Small intestine (tissue), 7 donors: ENCODE measurements around the gene CHFR. TPM values are rescaled to one million over a fixed set of nuclear protein-coding genes. Genes with fewer than 3 reads are reported as not detected.
"Not testable (repeated sequence)": the region's sequence is repeated elsewhere in the genome, so short reads cannot be mapped to it uniquely, and the experiment has no call there.

Source experiments
- DNase-seq, 2 donors: peaks; one replicate each; pipeline versions ENCODE4 v3.0.0 to v3.0.0-alpha.2; 2013
- FAIRE-seq: peaks from 2 replicates; lab custom pipeline; 2012; peaks lifted over from hg19 to GRCh38; lab: Jason Lieb, UNC
- H3K27ac ChIP-seq, 3 donors: one replicate each; pipeline ENCODE4 v1.5.1; 2013; ENCODE audit warnings: low read length in 2 of 3, mild to moderate bottlenecking in 2 of 3, control low read depth in 1 of 3, inconsistent platforms in 1 of 3, low read depth in 1 of 3, moderate library complexity in 1 of 3
- H3K27me3 ChIP-seq, 3 donors: one replicate each; pipeline ENCODE4 v1.6.1; 2013; ENCODE audit warnings: low read length in 3 of 3, inconsistent platforms in 1 of 3; ENCODE audit not compliant: control insufficient read depth in 3 of 3, insufficient read depth in 3 of 3
- H3K36me3 ChIP-seq, 3 donors: one replicate each; pipeline ENCODE4 v1.6.1; 2013; ENCODE audit warnings: low read length in 3 of 3, inconsistent platforms in 1 of 3, low read depth in 1 of 3, mild to moderate bottlenecking in 1 of 3, moderate library complexity in 1 of 3; ENCODE audit not compliant: control insufficient read depth in 3 of 3, insufficient read depth in 2 of 3
- H3K4me1 ChIP-seq, 3 donors: one replicate each; pipeline ENCODE4 v1.6.1; 2013; ENCODE audit warnings: low read length in 2 of 3, inconsistent platforms in 1 of 3, low read depth in 1 of 3, mild to moderate bottlenecking in 1 of 3, moderate library complexity in 1 of 3; ENCODE audit not compliant: control insufficient read depth in 3 of 3, insufficient read depth in 2 of 3
- H3K4me3 ChIP-seq, 3 donors: one replicate each; pipeline ENCODE4 v1.5.1; 2013; ENCODE audit warnings: low read length in 3 of 3, control low read depth in 1 of 3, inconsistent platforms in 1 of 3, low read depth in 1 of 3, mild to moderate bottlenecking in 1 of 3, moderate library complexity in 1 of 3
- H3K9me3 ChIP-seq, 2 donors: one replicate each; pipeline ENCODE4 v1.6.1; 2013; ENCODE audit warnings: low read depth in 1 of 2, low read length in 1 of 2; ENCODE audit not compliant: control insufficient read depth in 2 of 2, insufficient read depth in 1 of 2
- WGBS, 3 donors: extraction: QIAGEN DNeasy Blood & Tissue Kit; methylation state at CpG; one replicate each; pipeline ENCODE4 v1.1.7; 2013; 5-methylcytosine and 5-hydroxymethylcytosine counted together
- polyA plus RNA-seq, 4 donors: library from polyadenylated mRNA; stranded (reverse) in 3 of 4; unstranded in 1 of 4; fragments of 200-250 nt in 3 of 4; fragments of 120-200 nt in 1 of 4; gene quantifications; one replicate each; pipeline versions ENCODE4 v1.2.1 to v1.2.3, GENCODE V29; 2013
- donor health status: healthy with polysubstance abuse.
- donor health status: control.
- donor health status: control.
- donor health status: Bipolar disorder and iron deficiency.
- donor health status: healthy.

The CHFR gene
- polyA plus RNA-seq, 4 donors: 23.9 to 43.4 (median 31.8) TPM

DNA sequence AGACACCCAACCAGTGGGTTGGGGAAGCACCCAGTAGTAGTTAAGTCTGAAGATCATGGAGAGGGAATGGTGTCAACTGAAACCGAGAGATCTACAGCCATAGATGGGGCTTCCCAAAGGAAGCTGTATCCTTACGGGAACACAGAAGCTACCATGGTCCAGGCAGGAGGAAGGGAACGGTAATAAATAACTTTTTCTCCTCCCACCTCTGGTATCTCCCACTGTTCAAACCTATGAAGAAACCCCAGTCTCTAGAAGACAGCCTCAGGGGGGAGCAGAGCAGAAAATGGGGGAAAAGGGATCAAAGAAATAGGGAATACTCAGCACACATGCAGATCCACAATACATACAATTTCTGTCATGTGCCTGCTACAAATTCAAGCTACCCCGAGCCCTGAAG lies 35.3 kb upstream of the CHFR start:
- DNase-seq (no peak), FAIRE-seq (no peak)
- 94 to 97% (median 95%) methylated on average over 4 of the region's 4 CpGs for WGBS, 3 donors
- Histone ChIP-seq H3K4me3 (no peak overlapping the region), H3K36me3 (peaks cover 0 to 4% (median 2%) of the 10 kb centered on the region in 3 donors), H3K4me1 (no peaks in the 10 kb centered on the region), H3K27ac (no peak overlapping the region), H3K9me3 (peaks cover 11 to 68% of the 10 kb centered on the region in 2 donors), H3K27me3 (no peaks in the 10 kb centered on the region)

- H3K4me3 ChIP-seq: no peak overlapping the region
- WGBS, 3 donors: 75 to 84% (median 79%) methylated on average over 9 of the region's 9 CpGs
- H3K4me1 ChIP-seq: no peaks in the 10 kb centered on the region
- no peak for FAIRE-seq
- no peak overlapping the region for H3K27ac ChIP-seq
- no peak for DNase-seq
- peaks cover 11 to 76% of the 10 kb centered on the region in 2 donors for H3K9me3 ChIP-seq
- peaks cover 0 to 4% (median 2%) of the 10 kb centered on the region in 3 donors for H3K36me3 ChIP-seq
- no peaks in the 10 kb centered on the region for H3K27me3 ChIP-seq
Observed at GRCh38 chr12:132921685-132922084, 34.3 kb upstream of the CHFR start.

DNA sequence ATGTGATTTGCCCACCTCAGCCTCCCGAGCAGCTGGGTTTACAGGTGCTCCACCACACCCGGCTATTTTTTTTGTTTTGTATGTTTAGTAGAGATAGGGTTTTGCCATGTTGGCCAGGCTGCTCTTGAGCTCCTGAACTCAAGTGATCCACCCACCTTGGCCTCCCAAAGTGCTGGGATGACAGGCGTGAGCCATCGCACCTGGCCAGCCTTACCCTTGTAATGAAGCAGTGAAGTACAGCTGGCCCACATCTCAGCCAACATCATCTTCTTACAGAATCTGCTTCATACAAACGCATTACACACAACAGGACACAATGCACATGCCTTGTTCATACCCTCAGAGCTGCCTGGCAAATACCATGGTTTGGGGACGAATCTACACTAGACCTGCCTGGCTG lies 31.3 kb upstream of the CHFR start:
- H3K27me3 ChIP-seq: no peaks in the 10 kb centered on the region
- DNase-seq: no peak
- FAIRE-seq: no peak
- H3K4me1 ChIP-seq: no peaks in the 10 kb centered on the region
- H3K36me3 ChIP-seq: no peaks in the 10 kb centered on the region
- 95 to 98% (median 96%) methylated on average over 6 of the region's 6 CpGs for WGBS, 3 donors
- H3K9me3 ChIP-seq: peaks cover 7 to 66% of the 10 kb centered on the region in 2 donors
- H3K27ac ChIP-seq: no peak overlapping the region
- H3K4me3 ChIP-seq: no peak overlapping the region

DNA sequence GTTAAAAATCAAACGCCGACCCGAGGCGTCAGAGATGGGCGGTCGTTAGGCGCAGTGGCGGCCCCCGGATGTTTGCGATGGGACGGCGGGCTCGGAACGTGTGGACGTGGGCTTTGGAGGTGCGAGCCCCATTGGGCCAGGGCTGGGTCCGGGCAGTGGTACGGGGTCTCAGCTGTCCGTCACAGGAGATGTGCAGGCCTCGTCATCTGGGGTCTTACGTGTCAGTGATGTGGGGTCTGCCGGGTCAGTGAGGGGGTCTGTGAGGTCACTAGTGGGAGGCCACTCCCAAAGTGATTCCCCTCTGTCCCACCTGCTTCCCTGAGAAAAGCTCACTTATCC lies 21.6 kb upstream of the CHFR start:
- peak overlapping the region; percentile 15 to 87 (median 42) for H3K27ac ChIP-seq
- WGBS, 3 donors: 2 to 19% (median 7%) methylated on average over 21 to 22 of the region's 22 CpGs
- peak overlapping the region in 2 of 3 donors; percentile 41 to 46 for H3K4me3 ChIP-seq
- H3K36me3 ChIP-seq: no peaks in the 10 kb centered on the region
- peaks cover 0 to 27% (median 5%) of the 10 kb centered on the region in 3 donors for H3K27me3 ChIP-seq
- peaks cover 0 to 34% of the 10 kb centered on the region in 2 donors for H3K9me3 ChIP-seq
- H3K4me1 ChIP-seq: peaks cover 0 to 9% (median 0%) of the 10 kb centered on the region in 3 donors
- DNase-seq: no peak
- FAIRE-seq: no peak

GRCh38 chr12:132908145-132909029 lies 21.0 kb upstream of the CHFR start:
- Histone ChIP-seq H3K27ac (peak overlapping the region; percentile 15 to 87 (median 42)), H3K4me1 (peaks cover 0 to 9% (median 0%) of the 10 kb centered on the region in 3 donors), H3K4me3 (peak overlapping the region in 2 of 3 donors; percentile 41 to 46), H3K36me3 (no peaks in the 10 kb centered on the region), H3K9me3 (peaks cover 0 to 33% of the 10 kb centered on the region in 2 donors), H3K27me3 (peaks cover 0 to 27% (median 5%) of the 10 kb centered on the region in 3 donors)
- peak; percentile 80 to 96 for DNase-seq
- 2 to 15% (median 11%) methylated on average over 78 to 85 of the region's 85 CpGs for WGBS, 3 donors
- FAIRE-seq: no peak

- 9 to 29% (median 13%) methylated on average over 19 to 23 of the region's 23 CpGs for WGBS, 3 donors
- not testable (repeated sequence) for H3K4me1 ChIP-seq, H3K36me3 ChIP-seq, FAIRE-seq, DNase-seq
- Histone ChIP-seq H3K27me3 (peaks cover 0 to 27% (median 5%) of the 10 kb centered on the region in 3 donors), H3K27ac (peak overlapping the region in 1 of 3 donors; percentile 87), H3K4me3 (peak overlapping the region in 1 of 3 donors; percentile 46), H3K9me3 (peaks cover 0 to 29% of the 10 kb centered on the region in 2 donors)
Observed at GRCh38 chr12:132907789-132908144, 20.4 kb upstream of the CHFR start.

DNA sequence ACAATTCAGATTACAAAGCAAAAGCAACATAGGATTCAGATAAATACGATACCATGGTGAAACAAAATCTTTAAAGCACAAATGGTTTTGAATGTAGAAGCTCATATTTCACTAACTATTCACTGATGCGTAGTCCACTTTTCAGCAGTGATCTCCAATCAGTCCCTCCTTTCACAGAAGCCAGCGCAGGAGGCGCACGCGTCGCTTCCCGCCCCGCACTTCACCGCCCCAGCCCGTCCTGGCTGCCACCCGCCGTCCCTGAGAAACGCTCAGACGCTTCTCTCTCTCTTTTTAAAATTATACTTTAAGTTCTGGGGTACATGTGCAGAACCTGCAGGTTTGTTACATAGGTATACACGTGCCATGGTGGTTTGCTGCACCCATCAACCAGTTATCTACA lies 19.8 kb upstream of the CHFR start:
- H3K4me3 ChIP-seq: no peak overlapping the region
- 21 to 50% (median 50%) methylated on average over 16 of the region's 16 CpGs for WGBS, 3 donors
- H3K27me3 ChIP-seq: peaks cover 0 to 27% (median 5%) of the 10 kb centered on the region in 3 donors
- H3K4me1 ChIP-seq: peaks cover 0 to 9% (median 0%) of the 10 kb centered on the region in 3 donors
- no peaks in the 10 kb centered on the region for H3K36me3 ChIP-seq
- DNase-seq (no peak), FAIRE-seq (no peak)
- H3K9me3 ChIP-seq: peaks cover 0 to 29% of the 10 kb centered on the region in 2 donors
- H3K27ac ChIP-seq: no peak overlapping the region

DNA sequence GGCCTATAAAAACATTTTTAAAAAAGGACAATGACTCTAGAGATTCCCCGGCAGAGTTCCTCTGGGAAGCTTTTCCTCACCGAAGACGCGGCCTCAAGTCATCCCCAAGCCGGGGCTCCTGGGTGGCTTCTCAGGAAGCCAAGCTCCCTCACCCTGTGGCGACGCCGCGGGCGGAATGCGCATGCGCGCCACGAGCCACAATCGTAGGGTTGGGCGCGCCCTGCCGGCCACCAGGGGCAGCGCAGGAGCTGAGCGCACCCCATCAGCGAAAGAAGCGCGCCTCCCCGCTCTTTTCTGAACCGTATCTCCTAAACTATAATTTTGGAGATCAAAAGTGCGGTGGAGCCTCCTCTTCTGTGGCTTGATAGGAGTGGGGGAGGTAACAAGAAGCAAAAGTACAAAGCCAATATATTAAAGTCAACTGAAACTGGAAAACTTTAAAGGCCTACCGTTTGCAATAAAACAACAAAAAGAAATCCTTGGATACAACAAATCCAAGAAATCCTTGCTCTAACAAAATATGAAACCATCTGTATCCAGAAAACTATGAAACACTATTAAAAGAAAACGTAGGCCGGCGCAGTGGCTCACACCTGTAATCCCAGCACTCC lies 17.4 kb upstream of the CHFR start:
- 10 to 46% (median 34%) methylated on average over 30 of the region's 30 CpGs for WGBS, 3 donors
- Histone ChIP-seq H3K27me3 (peaks cover 0 to 27% (median 5%) of the 10 kb centered on the region in 3 donors), H3K4me3 (no peak overlapping the region), H3K27ac (no peak overlapping the region), H3K4me1 (peaks cover 0 to 9% (median 0%) of the 10 kb centered on the region in 3 donors), H3K36me3 (no peaks in the 10 kb centered on the region), H3K9me3 (peaks cover 0 to 12% of the 10 kb centered on the region in 2 donors)
- peak; percentile 31 to 76 for DNase-seq
- FAIRE-seq: no peak
